Astrocyte (in vitro differentiated cells and primary cell): ENCODE results near the gene HIVEP2. TPM values are rescaled to one million over a fixed set of nuclear protein-coding genes. Genes with fewer than 3 reads are reported as not detected.

Experiments
- DNase-seq: peaks from one replicate; pipeline ENCODE4 v3.0.0-alpha.2; 2010; ENCODE audit warnings: low read depth
- FAIRE-seq: peaks from 2 replicates; lab custom pipeline; 2011; peaks lifted over from hg19 to GRCh38; lab: Jason Lieb, UNC
- H2AFZ ChIP-seq: 2 replicates; pipeline ENCODE4 v1.6.0; 2012; ENCODE audit warnings: low read depth, low read length, inconsistent platforms
- H3K27ac ChIP-seq: 2 replicates; pipeline ENCODE4 v1.5.1; 2011; ENCODE audit warnings: low read depth, low read length, inconsistent platforms
- H3K27me3 ChIP-seq: 2 replicates; pipeline ENCODE4 v1.6.0; 2011; ENCODE audit warnings: low read length, inconsistent platforms; ENCODE audit not compliant: insufficient read depth
- H3K36me3 ChIP-seq: 2 replicates; pipeline ENCODE4 v1.5.1; 2011; ENCODE audit warnings: low read length, inconsistent platforms; ENCODE audit not compliant: insufficient read depth
- H3K4me1 ChIP-seq: 2 replicates; pipeline ENCODE4 v1.5.1; 2011; ENCODE audit warnings: low read length, inconsistent platforms; ENCODE audit not compliant: insufficient read depth
- H3K4me2 ChIP-seq: 2 replicates; pipeline ENCODE4 v1.6.0; 2012; ENCODE audit warnings: low read length, inconsistent platforms
- H3K4me3 ChIP-seq: 2 replicates; pipeline ENCODE4 v1.5.1; 2011; ENCODE audit warnings: low read depth, mild to moderate bottlenecking, low read length, inconsistent platforms; ENCODE audit not compliant: insufficient read depth
- H3K79me2 ChIP-seq: 2 replicates; pipeline ENCODE4 v1.6.0; 2012; ENCODE audit warnings: mild to moderate bottlenecking, low read length, inconsistent platforms; ENCODE audit not compliant: insufficient read depth
- H3K9ac ChIP-seq: 2 replicates; pipeline ENCODE4 v1.6.0; 2012; ENCODE audit warnings: mild to moderate bottlenecking, low read length, inconsistent platforms
- H3K9me3 ChIP-seq: 2 replicates; pipeline ENCODE4 v1.5.1; 2012; ENCODE audit warnings: low read depth, mild to moderate bottlenecking, low read length, inconsistent platforms; ENCODE audit not compliant: insufficient read depth
- H4K20me1 ChIP-seq: 2 replicates; pipeline ENCODE4 v1.6.0; 2012; ENCODE audit warnings: low read length, inconsistent platforms; ENCODE audit not compliant: insufficient read depth
- H3K27ac Mint-ChIP-seq: one replicate; pipeline ENCODE4 v1.8.0; 2021; ENCODE audit warnings: mild to moderate bottlenecking, mixed read lengths; ENCODE audit not compliant: unreplicated experiment
- H3K27me3 Mint-ChIP-seq: one replicate; pipeline ENCODE4 v1.8.0; 2021; ENCODE audit warnings: low read depth, mixed read lengths; ENCODE audit not compliant: unreplicated experiment
- H3K36me3 Mint-ChIP-seq: one replicate; pipeline ENCODE4 v1.8.0; 2021; ENCODE audit warnings: low read depth, mixed read lengths; ENCODE audit not compliant: unreplicated experiment
- H3K4me1 Mint-ChIP-seq: one replicate; pipeline ENCODE4 v1.8.0; 2021; ENCODE audit warnings: low read depth, mixed read lengths; ENCODE audit not compliant: unreplicated experiment
- H3K4me3 Mint-ChIP-seq: one replicate; pipeline ENCODE4 v1.8.0; 2021; ENCODE audit warnings: mild to moderate bottlenecking, moderate library complexity, mixed read lengths; ENCODE audit not compliant: unreplicated experiment
- H3K9me3 Mint-ChIP-seq: one replicate; pipeline ENCODE4 v1.8.0; 2021; ENCODE audit warnings: mild to moderate bottlenecking, mixed read lengths; ENCODE audit not compliant: unreplicated experiment
- CTCF ChIP-seq: IDR thresholded peaks from 2 replicates; pipeline ENCODE4 v1.5.1; 2011; ENCODE audit warnings: low read depth, mild to moderate bottlenecking, inconsistent platforms, low read length, moderate library complexity; ENCODE audit not compliant: insufficient read depth
- EZH2 ChIP-seq: IDR thresholded peaks from 2 replicates; pipeline ENCODE4 v1.6.1; 2012; ENCODE audit warnings: mild to moderate bottlenecking, low read length, inconsistent platforms; ENCODE audit not compliant: insufficient read depth
- total RNA-seq: library from RNA; stranded (reverse); gene quantifications from 2 replicates; pipeline ENCODE4 v1.2.1, GENCODE V29; 2021

Gene HIVEP2
- total RNA-seq, 1 donor from 2014 or later = 21.2 TPM

- TF ChIP-seq EZH2 (no peak), CTCF (no peak)
- FAIRE-seq = no peak
- H3K4me2 ChIP-seq = no peak overlapping the region
Observed at GRCh38 chr6:142764311-142764710, 180.7 kb downstream of the HIVEP2 start.

GRCh38 chr6:142763205-142763604 is 181.8 kb downstream of the HIVEP2 start:
- no peak overlapping the region for H3K4me3 Mint-ChIP-seq
- H3K79me2 ChIP-seq = no peaks in the 10 kb centered on the region
- peaks cover 25% of the 10 kb centered on the region for H3K36me3 Mint-ChIP-seq

More at GRCh38 chr6:142764311-142764710, 180.7 kb downstream of the HIVEP2 start:
- no peaks in the 10 kb centered on the region for H3K79me2 ChIP-seq
- no peak overlapping the region for H2AFZ ChIP-seq
- no peaks in the 10 kb centered on the region for H3K9me3 Mint-ChIP-seq
- no peaks in the 10 kb centered on the region for H3K27me3 ChIP-seq
- peaks cover 24% of the 10 kb centered on the region for H3K4me1 ChIP-seq
- H3K36me3 ChIP-seq = peaks cover 22% of the 10 kb centered on the region
- no peak overlapping the region for H3K4me3 ChIP-seq
- no peak overlapping the region for H3K4me3 Mint-ChIP-seq
- H3K27me3 Mint-ChIP-seq = no peaks in the 10 kb centered on the region
- peaks cover 21% of the 10 kb centered on the region for H3K36me3 Mint-ChIP-seq
- no peak overlapping the region for H3K27ac Mint-ChIP-seq
- H3K27ac ChIP-seq = no peak overlapping the region
- H4K20me1 ChIP-seq = no peaks in the 10 kb centered on the region
- H3K4me1 Mint-ChIP-seq = peaks cover 31% of the 10 kb centered on the region
- no peaks in the 10 kb centered on the region for H3K9me3 ChIP-seq
- DNase-seq = peak; percentile 26
- no peak overlapping the region for H3K9ac ChIP-seq

More at GRCh38 chr6:142763205-142763604, 181.8 kb downstream of the HIVEP2 start:
- Histone ChIP-seq H3K4me2 (peak overlapping the region; percentile 47), H3K36me3 (peaks cover 23% of the 10 kb centered on the region), H3K4me1 (peaks cover 24% of the 10 kb centered on the region), H3K27ac (peak overlapping the region; percentile 69), H3K27me3 (no peaks in the 10 kb centered on the region), H3K9me3 (no peaks in the 10 kb centered on the region), H3K9ac (peak overlapping the region; percentile 52), H3K4me3 (no peak overlapping the region), H2AFZ (no peak overlapping the region), H4K20me1 (no peaks in the 10 kb centered on the region)
- DNase-seq (peak; percentile 87), FAIRE-seq (peak; percentile 88)
- Mint-ChIP-seq H3K9me3 (no peaks in the 10 kb centered on the region), H3K27me3 (no peaks in the 10 kb centered on the region), H3K27ac (peak overlapping the region; percentile 83), H3K4me1 (peaks cover 31% of the 10 kb centered on the region)
- TF ChIP-seq EZH2 (no peak), CTCF (no peak)
